B cell (primary cell): ENCODE results near the gene FURIN. TPM values are rescaled to one million over a fixed set of nuclear protein-coding genes. Genes with fewer than 3 reads are reported as not detected.
"Not testable (repeated sequence)": the region's sequence is repeated elsewhere in the genome, so short reads cannot be mapped to it uniquely, and the experiment has no call there.

Experiments used
- ATAC-seq: fragments of 200-7000 bp; cut with Tn5 transposase; one replicate; pipeline ENCODE4 v1.10.0; 2021; ENCODE audit warnings: low read depth, mild to moderate bottlenecking, moderate number of reproducible peaks, moderate library complexity
- CTCF ChIA-PET: fragments of 350-600 bp; sonication (Branson Sonifier 250); formaldehyde crosslinking; loops from one replicate; lab custom pipeline; 2021; ENCODE audit warnings: antibody characterized with exemption, inconsistent platforms; lab: Charles Lee
- POLR2A ChIA-PET: fragments of 350-600 bp; sonication (Branson Sonifier 250); formaldehyde crosslinking; loops from one replicate; lab custom pipeline; 2021; ENCODE audit warnings: antibody characterized with exemption; lab: Charles Lee
- DNase-seq: peaks from one replicate; pipeline ENCODE4 v3.0.0; 2013
- H2AFZ ChIP-seq: 2 replicates; pipeline ENCODE4 v1.6.1; 2012; ENCODE audit warnings: mild to moderate bottlenecking, low read depth, low read length; ENCODE audit not compliant: insufficient read depth, poor library complexity, severe bottlenecking
- H3K27ac ChIP-seq, 2 donors: 1 replicate in 1 of 2; 2 replicates in 1 of 2; pipeline ENCODE4 v1.5.1; 2012 to 2013; ENCODE audit warnings: low read length in 2 of 2, mild to moderate bottlenecking in 2 of 2, moderate library complexity in 1 of 2
- H3K27me3 ChIP-seq, 4 experiments: fragments of 200-600 bp in 1 of 4; sonication (generic) in 1 of 4; replicated peaks in 1 of 4; 1 replicate in 2 of 4; 2 replicates in 2 of 4; pipeline versions ENCODE4 v1.6.1 to v1.7.0; 2013 to 2016; ENCODE audit warnings: low read length in 3 of 4, mild to moderate bottlenecking in 2 of 4, mixed read lengths in 1 of 4, moderate library complexity in 1 of 4; ENCODE audit not compliant: insufficient read depth in 4 of 4, control insufficient read depth in 3 of 4; ENCODE audit errors: control extremely low read depth in 1 of 4
- H3K36me3 ChIP-seq, 2 experiments: replicated peaks in 1 of 2; 1 replicate in 1 of 2; 2 replicates in 1 of 2; pipeline versions ENCODE4 v1.6.1 to v1.7.1; 2013; ENCODE audit warnings: low read length in 1 of 2; ENCODE audit not compliant: insufficient read depth in 2 of 2, control insufficient read depth in 1 of 2; ENCODE audit errors: control extremely low read depth in 1 of 2, extremely low read depth in 1 of 2
- H3K4me1 ChIP-seq, 2 donors: fragments of 200-600 bp in 1 of 2; sonication (generic) in 1 of 2; 1 replicate in 1 of 2; 2 replicates in 1 of 2; pipeline versions ENCODE4 v1.5.1 to v1.6.1; 2013 to 2017; ENCODE audit warnings: low read length in 2 of 2; ENCODE audit not compliant: control insufficient read depth in 2 of 2, insufficient read depth in 2 of 2
- H3K4me2 ChIP-seq: replicated peaks from 2 replicates; pipeline ENCODE3; 2012; ENCODE audit warnings: mild to moderate bottlenecking, low read depth, low read length; ENCODE audit not compliant: poor library complexity, severe bottlenecking
- H3K4me3 ChIP-seq, 5 experiments: fragments of 200-600 bp in 1 of 5; sonication (generic) in 1 of 5; 1 replicate in 3 of 5; 2 replicates in 2 of 5; pipeline versions ENCODE4 v1.5.1 to v1.7.0; 2011 to 2016; ENCODE audit warnings: low read length in 4 of 5, mild to moderate bottlenecking in 4 of 5, low read depth in 2 of 5, control low read depth in 1 of 5, moderate library complexity in 1 of 5; ENCODE audit not compliant: insufficient read depth in 1 of 5; ENCODE audit errors: control extremely low read depth in 1 of 5, extremely low read depth in 1 of 5
- H3K79me2 ChIP-seq: fragments of 200-600 bp; sonication (generic); one replicate; pipeline ENCODE4 v1.6.0; 2016; ENCODE audit warnings: low read length; ENCODE audit not compliant: control insufficient read depth, insufficient read depth
- H3K9ac ChIP-seq: fragments of 200-600 bp; sonication (generic); 2 replicates; pipeline ENCODE4 v1.6.1; 2017; ENCODE audit warnings: mild to moderate bottlenecking, low read length, moderate library complexity
- H3K9me3 ChIP-seq, 3 donors: one replicate each; pipeline versions ENCODE4 v1.6.1 to v1.7.1; 2013; ENCODE audit warnings: low read length in 2 of 3; ENCODE audit not compliant: control insufficient read depth in 2 of 3, insufficient read depth in 1 of 3; ENCODE audit errors: control extremely low read depth in 1 of 3
- H4K20me1 ChIP-seq: 2 replicates; pipeline ENCODE4 v1.6.0; 2012; ENCODE audit warnings: mild to moderate bottlenecking, low read length; ENCODE audit not compliant: insufficient read depth, control insufficient read depth, poor library complexity, severe bottlenecking
- H3K27ac Mint-ChIP-seq: one replicate; pipeline ENCODE4 v1.8.0; 2021; ENCODE audit warnings: mixed read lengths
- H3K27me3 Mint-ChIP-seq: one replicate; pipeline ENCODE4 v1.8.0; 2021; ENCODE audit warnings: mixed read lengths
- H3K4me1 Mint-ChIP-seq: one replicate; pipeline ENCODE4 v1.8.0; 2021; ENCODE audit warnings: mixed read lengths
- H3K4me3 Mint-ChIP-seq: one replicate; pipeline ENCODE4 v1.8.0; 2021; ENCODE audit warnings: mixed read lengths
- H3K9me3 Mint-ChIP-seq: one replicate; pipeline ENCODE4 v1.8.0; 2022; ENCODE audit warnings: mixed read lengths; ENCODE audit not compliant: insufficient read depth
- EZH2 ChIP-seq: IDR thresholded peaks from 2 replicates; pipeline ENCODE4 v1.6.1; 2012; ENCODE audit warnings: borderline replicate concordance, low read depth, mild to moderate bottlenecking, moderate library complexity, low read length; ENCODE audit not compliant: insufficient read depth, poor library complexity, severe bottlenecking
- WGBS: methylation state at CpG from one replicate; pipeline ENCODE4 v1.1.5; 2013; ENCODE audit warnings: missing lambda C conversion rate; ENCODE audit not compliant: insufficient coverage; 5-methylcytosine and 5-hydroxymethylcytosine counted together
- intact Hi-C: fragments of 100-400 bp; cut with micrococcal nuclease; formaldehyde crosslinking; loops from one replicate; pipeline ENCODE4 v1.10.0; 2022
- polyA plus RNA-seq: library from polyadenylated mRNA; depleted of rRNA; stranded (reverse); fragments of >200 nt; gene quantifications from 2 replicates; pipeline ENCODE4 v1.2.3, GENCODE V29; 2012
- total RNA-seq, 2 donors: library from RNA; stranded (reverse); fragments of 120-200 nt in 1 of 2; gene quantifications; 1 replicate in 1 of 2; 2 replicates in 1 of 2; pipeline versions ENCODE4 v1.2.3 to v1.2.4, GENCODE V29; 2013 to 2022
- TF ChIP-seq, protein P1 (sequence below): fragments of 200-600 bp; IDR thresholded peaks from one replicate; pipeline ENCODE4 v1.8.0; 2022; ENCODE audit warnings: antibody characterized with exemption, mild to moderate bottlenecking

The FURIN gene
- total and polyA plus RNA-seq, 2 donors (not counting 1 experiment from before 2014, with no cell fraction given): 31.6 to 66.7 TPM

DNA sequence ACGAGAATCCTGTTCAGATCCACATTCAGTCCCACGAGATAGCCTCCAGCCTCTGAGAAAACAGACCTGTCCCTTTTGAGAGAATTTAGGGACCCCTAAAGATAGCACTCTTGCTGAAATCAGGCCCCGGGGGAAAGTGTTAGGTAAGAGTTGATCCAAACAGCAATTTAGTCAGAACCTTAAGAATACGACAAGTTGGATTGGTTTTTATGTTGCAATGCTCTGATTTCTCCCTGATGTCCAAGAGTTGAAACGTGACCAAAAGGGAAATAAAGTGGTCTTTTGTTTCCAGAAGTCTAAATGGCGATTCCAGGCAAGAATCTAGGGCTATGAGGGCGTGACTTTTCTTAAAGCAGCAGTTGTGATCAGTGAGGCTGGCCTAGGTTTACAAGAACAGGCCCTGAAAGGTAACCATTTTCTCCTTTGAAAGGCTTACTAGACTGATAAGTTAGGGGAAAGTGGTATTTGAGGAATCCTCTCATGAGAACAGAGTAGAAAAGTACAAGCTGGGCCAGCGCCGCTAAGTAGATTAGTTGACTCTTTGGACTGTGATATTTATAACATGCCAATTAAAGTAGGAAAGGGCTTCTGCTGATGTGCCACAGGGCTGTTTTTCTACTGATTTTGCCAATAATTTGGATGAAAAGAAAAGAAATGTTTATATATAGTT lies 39.6 kb downstream of the FURIN start:
- Histone ChIP-seq H4K20me1 (peaks cover 13% of the 10 kb centered on the region), H3K36me3 (peaks cover 0 to 74% of the 10 kb centered on the region in 2 experiments), H3K27me3 (no peaks in the 10 kb centered on the region), H3K9me3 (no peaks in the 10 kb centered on the region), H3K4me1 (peaks cover 6 to 10% of the 10 kb centered on the region in 2 donors), H3K9ac (no peak overlapping the region), H3K79me2 (peaks cover 3% of the 10 kb centered on the region), H3K4me2 (no peak overlapping the region), H2AFZ (no peak overlapping the region), H3K4me3 (no peak overlapping the region), H3K27ac (no peak overlapping the region)
- H3K27me3 Mint-ChIP-seq: no peaks in the 10 kb centered on the region
- WGBS: 91% methylated on average over 9 of the region's 9 CpGs
- TF ChIP-seq EZH2: no peak
- TF ChIP-seq, protein P1, sequence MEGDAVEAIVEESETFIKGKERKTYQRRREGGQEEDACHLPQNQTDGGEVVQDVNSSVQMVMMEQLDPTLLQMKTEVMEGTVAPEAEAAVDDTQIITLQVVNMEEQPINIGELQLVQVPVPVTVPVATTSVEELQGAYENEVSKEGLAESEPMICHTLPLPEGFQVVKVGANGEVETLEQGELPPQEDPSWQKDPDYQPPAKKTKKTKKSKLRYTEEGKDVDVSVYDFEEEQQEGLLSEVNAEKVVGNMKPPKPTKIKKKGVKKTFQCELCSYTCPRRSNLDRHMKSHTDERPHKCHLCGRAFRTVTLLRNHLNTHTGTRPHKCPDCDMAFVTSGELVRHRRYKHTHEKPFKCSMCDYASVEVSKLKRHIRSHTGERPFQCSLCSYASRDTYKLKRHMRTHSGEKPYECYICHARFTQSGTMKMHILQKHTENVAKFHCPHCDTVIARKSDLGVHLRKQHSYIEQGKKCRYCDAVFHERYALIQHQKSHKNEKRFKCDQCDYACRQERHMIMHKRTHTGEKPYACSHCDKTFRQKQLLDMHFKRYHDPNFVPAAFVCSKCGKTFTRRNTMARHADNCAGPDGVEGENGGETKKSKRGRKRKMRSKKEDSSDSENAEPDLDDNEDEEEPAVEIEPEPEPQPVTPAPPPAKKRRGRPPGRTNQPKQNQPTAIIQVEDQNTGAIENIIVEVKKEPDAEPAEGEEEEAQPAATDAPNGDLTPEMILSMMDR: no peak
- POLR2A ChIA-PET: no interaction called here
- DNase-seq (no peak), ATAC-seq (no peak)
- no peaks in the 10 kb centered on the region for H3K9me3 Mint-ChIP-seq
- CTCF ChIA-PET: no interaction called here
- intact Hi-C loops: no loop called here
- peaks cover 9% of the 10 kb centered on the region for H3K4me1 Mint-ChIP-seq
- H3K27ac Mint-ChIP-seq: no peak overlapping the region
- H3K4me3 Mint-ChIP-seq: no peak overlapping the region

DNA sequence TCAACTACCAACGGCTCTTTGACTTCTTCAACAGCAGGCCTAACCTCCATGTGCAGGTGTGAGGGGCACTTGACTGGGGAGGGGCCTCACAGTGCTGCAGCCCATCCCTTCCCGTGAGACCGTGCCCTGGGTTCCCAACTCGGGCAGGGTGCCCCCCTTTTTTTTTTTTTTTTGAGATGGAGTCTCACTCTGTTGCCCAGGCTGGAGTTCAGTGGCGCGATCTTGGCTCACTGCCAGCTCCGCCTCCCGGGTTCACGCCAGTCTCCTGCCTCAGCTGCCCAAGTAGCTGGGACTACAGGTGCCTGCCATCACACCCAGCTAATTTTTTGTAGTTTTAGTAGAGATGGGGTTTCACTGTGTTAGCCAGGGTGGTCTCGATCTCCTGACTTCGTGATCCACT lies 41.1 kb downstream of the FURIN start:
- H3K79me2 ChIP-seq, intact Hi-C loops, H3K27ac ChIP-seq, H3K4me3 Mint-ChIP-seq, H3K9me3 Mint-ChIP-seq, CTCF ChIA-PET, H3K4me2 ChIP-seq, H3K27me3 ChIP-seq, POLR2A ChIA-PET, ATAC-seq, H3K27me3 Mint-ChIP-seq, DNase-seq, H3K4me3 ChIP-seq, H3K4me1 Mint-ChIP-seq, H2AFZ ChIP-seq, H3K4me1 ChIP-seq, H3K27ac Mint-ChIP-seq, H3K9me3 ChIP-seq, H3K9ac ChIP-seq: not testable (repeated sequence)
- WGBS: 94% methylated on average over 6 of the region's 11 CpGs
- H3K36me3 ChIP-seq: peaks cover 0 to 86% of the 10 kb centered on the region in 2 experiments
- H4K20me1 ChIP-seq: peaks cover 13% of the 10 kb centered on the region
